ENCODE data around the gene CCND1. TPM values are rescaled to one million over a fixed set of nuclear protein-coding genes. Genes with fewer than 3 reads are reported as not detected.

CCND1 gene
- total and polyA plus RNA-seq, 2 donors, result 7.3 to 33.3 TPM

DNA sequence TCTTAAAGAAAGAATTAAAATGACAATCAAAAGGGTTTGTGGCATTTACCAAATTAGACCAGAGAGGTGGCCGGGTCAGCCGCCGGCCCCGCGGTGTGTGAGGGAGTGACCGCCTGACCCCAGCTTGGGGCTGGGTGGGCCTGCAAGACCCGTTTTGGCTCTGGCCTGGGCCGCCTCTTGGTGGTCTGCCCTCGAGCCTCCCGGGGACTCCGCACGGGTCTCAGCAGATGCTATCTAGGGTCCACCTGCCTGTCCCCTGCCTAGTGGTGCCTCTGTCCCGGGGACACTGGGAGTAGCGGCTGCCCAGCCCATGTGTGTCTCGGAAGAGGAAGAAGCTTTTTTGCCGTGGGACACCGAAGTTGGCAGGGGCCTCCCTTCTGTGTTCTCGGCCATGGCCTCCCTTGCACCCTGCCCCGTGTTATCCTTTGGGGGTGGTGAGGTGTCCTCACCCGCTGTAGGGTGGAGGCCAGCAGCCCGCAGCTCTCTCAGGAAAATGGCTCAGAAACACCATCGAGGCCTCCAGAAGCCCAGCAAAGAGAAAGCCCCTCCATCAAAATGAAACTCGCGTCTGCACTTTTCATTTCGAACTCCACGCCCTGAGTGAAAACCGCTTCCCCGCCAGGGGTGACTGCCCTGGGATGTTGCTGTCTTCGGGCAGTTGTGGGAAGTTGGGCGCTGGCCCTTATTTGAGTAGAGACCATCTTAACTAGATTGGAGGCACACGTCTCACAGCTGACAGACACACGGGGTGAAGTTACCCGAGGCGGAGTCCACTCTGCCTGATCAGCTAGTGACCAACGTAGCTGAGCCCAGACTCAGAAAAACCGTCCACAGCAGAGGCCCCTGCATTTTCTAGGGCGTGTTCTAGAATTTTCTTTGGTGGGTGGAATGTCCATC, 8.0 kb downstream of the CCND1 start:
- Histone ChIP-seq H3K27me3 (ENCODE audit: control insufficient read depth in 2 of 2, insufficient read depth in 1 of 2, low read length in 1 of 2) (peaks cover 4 to 12% of the 10 kb centered on the region in 2 donors), H3K36me3 (ENCODE audit: control insufficient read depth in 2 of 2, insufficient read depth in 2 of 2, low read length in 1 of 2) (no peaks in the 10 kb centered on the region), H3K27ac (ENCODE audit: low read depth in 1 of 2, low read length in 1 of 2) (no peak overlapping the region), H3K4me3 (ENCODE audit: low read length in 2 of 2) (no peak overlapping the region), H3K4me1 (ENCODE audit: control insufficient read depth in 2 of 2, insufficient read depth in 2 of 2, low read length in 2 of 2) (peaks cover 0 to 10% of the 10 kb centered on the region in 2 donors), H3K9me3 (ENCODE audit: control insufficient read depth in 2 of 2, insufficient read depth in 1 of 2, low read length in 1 of 2) (no peaks in the 10 kb centered on the region)
- no peak for DNase-seq (ENCODE audit: low read depth in 6 of 9, low spot score in 9 of 9)
- WGBS, result 96% methylated on average over 37 of the region's 37 CpGs

DNA sequence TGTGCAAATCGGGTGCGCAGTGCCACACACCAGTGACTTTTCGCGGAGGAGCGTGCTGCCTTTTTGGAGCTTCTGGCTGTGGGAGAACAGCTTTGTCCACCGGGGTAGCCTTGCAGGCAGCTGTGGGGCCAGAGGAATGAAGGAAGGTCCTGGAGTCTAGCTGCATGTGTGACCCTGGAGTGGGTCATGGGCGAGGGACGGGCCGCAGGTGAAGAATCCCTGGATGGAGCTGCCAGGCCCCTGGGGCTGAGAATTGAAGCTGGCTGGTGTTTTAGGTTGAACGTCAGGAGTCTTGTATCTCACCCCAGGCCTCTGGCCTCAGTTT, 8.6 kb downstream of the CCND1 start:
- DNase-seq (ENCODE audit: low read depth in 6 of 9, low spot score in 9 of 9), result no peak
- Histone ChIP-seq H3K4me3 (ENCODE audit: low read length in 2 of 2) (no peak overlapping the region), H3K4me1 (ENCODE audit: control insufficient read depth in 2 of 2, insufficient read depth in 2 of 2, low read length in 2 of 2) (peaks cover 0 to 8% of the 10 kb centered on the region in 2 donors), H3K27me3 (ENCODE audit: control insufficient read depth in 2 of 2, insufficient read depth in 1 of 2, low read length in 1 of 2) (peaks cover 0 to 6% of the 10 kb centered on the region in 2 donors), H3K27ac (ENCODE audit: low read depth in 1 of 2, low read length in 1 of 2) (no peak overlapping the region), H3K36me3 (ENCODE audit: control insufficient read depth in 2 of 2, insufficient read depth in 2 of 2, low read length in 1 of 2) (no peaks in the 10 kb centered on the region), H3K9me3 (ENCODE audit: control insufficient read depth in 2 of 2, insufficient read depth in 1 of 2, low read length in 1 of 2) (no peaks in the 10 kb centered on the region)
- WGBS, result 98% methylated on average over 10 of the region's 10 CpGs

DNA sequence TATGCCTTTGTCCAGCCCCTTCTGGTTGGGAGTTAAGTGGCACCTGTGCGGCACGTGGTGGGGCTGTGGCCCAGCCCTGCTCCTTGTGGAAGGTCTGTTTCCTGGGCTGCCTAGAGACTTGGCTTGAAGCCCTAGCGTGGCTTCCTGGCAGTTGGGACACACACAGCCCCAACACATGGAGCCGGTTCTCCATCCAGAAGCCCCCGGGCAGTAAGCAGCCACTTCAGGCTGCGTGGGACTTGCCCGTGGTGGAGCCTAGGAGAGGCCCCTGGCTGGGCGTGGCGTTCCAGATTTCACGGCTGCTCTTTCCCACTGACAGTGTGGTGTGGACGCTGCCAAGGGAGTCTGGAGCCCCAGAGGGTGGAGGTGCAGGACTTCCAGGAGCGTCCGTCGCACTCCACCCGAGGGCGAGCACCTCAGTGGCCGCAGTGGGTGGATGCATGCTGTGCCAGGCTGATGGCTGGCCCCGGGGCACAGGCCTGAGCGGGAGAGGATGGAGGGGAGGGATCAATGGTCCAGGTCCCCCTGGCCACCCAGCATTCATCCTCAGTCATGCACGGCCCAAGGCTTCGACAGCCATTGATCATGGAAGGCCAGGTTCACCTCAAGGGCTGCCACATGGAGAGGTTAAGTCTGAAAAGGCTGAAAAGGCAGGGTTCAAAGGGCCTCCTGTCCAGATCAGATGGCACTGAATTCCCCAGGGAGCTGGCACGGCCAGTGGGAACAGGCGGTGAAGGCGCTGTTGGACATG, 9.3 kb downstream of the CCND1 start:
- WGBS, result 76% methylated on average over 24 of the region's 24 CpGs
- peaks cover 0 to 6% of the 10 kb centered on the region in 2 donors for H3K27me3 ChIP-seq (ENCODE audit: control insufficient read depth in 2 of 2, insufficient read depth in 1 of 2, low read length in 1 of 2)
- H3K9me3 ChIP-seq (ENCODE audit: control insufficient read depth in 2 of 2, insufficient read depth in 1 of 2, low read length in 1 of 2), result no peaks in the 10 kb centered on the region
- no peak overlapping the region for H3K4me3 ChIP-seq (ENCODE audit: low read length in 2 of 2)
- H3K36me3 ChIP-seq (ENCODE audit: control insufficient read depth in 2 of 2, insufficient read depth in 2 of 2, low read length in 1 of 2), result no peaks in the 10 kb centered on the region
- H3K27ac ChIP-seq (ENCODE audit: low read depth in 1 of 2, low read length in 1 of 2), result no peak overlapping the region
- no peak for DNase-seq (ENCODE audit: low read depth in 6 of 9, low spot score in 9 of 9)
- peaks cover 0 to 8% of the 10 kb centered on the region in 2 donors for H3K4me1 ChIP-seq (ENCODE audit: control insufficient read depth in 2 of 2, insufficient read depth in 2 of 2, low read length in 2 of 2)

DNA sequence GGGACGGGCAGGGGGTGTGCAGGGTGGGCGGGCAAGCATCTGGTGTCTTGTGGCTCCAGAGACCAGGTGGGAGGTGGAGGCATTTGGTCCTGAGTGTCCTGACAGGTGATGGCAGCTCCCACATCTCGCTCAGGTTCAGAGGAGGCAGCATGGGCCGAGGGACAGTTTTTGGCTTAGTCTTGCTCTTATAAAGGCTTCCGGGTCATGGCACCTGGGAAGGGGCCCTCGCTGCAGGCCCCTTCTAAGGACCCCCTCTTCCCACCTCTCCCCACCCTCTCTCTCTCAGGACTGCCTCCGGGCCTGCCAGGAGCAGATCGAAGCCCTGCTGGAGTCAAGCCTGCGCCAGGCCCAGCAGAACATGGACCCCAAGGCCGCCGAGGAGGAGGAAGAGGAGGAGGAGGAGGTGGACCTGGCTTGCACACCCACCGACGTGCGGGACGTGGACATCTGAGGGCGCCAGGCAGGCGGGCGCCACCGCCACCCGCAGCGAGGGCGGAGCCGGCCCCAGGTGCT, 9.9 kb downstream of the CCND1 start:
- H3K27me3 ChIP-seq (ENCODE audit: control insufficient read depth in 2 of 2, insufficient read depth in 1 of 2, low read length in 1 of 2), result peaks cover 0 to 4% of the 10 kb centered on the region in 2 donors
- no peaks in the 10 kb centered on the region for H3K9me3 ChIP-seq (ENCODE audit: control insufficient read depth in 2 of 2, insufficient read depth in 1 of 2, low read length in 1 of 2)
- no peak for DNase-seq (ENCODE audit: low read depth in 6 of 9, low spot score in 9 of 9)
- WGBS, result 95% methylated on average over 23 of the region's 23 CpGs
- H3K4me3 ChIP-seq (ENCODE audit: low read length in 2 of 2), result no peak overlapping the region
- peaks cover 0 to 4% of the 10 kb centered on the region in 2 donors for H3K4me1 ChIP-seq (ENCODE audit: control insufficient read depth in 2 of 2, insufficient read depth in 2 of 2, low read length in 2 of 2)
- H3K36me3 ChIP-seq (ENCODE audit: control insufficient read depth in 2 of 2, insufficient read depth in 2 of 2, low read length in 1 of 2), result no peaks in the 10 kb centered on the region
- H3K27ac ChIP-seq (ENCODE audit: low read depth in 1 of 2, low read length in 1 of 2), result no peak overlapping the region

DNA sequence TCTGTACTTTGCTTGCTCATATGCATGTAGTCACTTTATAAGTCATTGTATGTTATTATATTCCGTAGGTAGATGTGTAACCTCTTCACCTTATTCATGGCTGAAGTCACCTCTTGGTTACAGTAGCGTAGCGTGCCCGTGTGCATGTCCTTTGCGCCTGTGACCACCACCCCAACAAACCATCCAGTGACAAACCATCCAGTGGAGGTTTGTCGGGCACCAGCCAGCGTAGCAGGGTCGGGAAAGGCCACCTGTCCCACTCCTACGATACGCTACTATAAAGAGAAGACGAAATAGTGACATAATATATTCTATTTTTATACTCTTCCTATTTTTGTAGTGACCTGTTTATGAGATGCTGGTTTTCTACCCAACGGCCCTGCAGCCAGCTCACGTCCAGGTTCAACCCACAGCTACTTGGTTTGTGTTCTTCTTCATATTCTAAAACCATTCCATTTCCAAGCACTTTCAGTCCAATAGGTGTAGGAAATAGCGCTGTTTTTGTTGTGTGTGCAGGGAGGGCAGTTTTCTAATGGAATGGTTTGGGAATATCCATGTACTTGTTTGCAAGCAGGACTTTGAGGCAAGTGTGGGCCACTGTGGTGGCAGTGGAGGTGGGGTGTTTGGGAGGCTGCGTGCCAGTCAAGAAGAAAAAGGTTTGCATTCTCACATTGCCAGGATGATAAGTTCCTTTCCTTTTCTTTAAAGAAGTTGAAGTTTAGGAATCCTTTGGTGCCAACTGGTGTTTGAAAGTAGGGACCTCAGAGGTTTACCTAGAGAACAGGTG, 11.1 kb downstream of the CCND1 start:
- H3K27ac ChIP-seq (ENCODE audit: low read depth in 1 of 2, low read length in 1 of 2), result no peak overlapping the region
- H3K4me3 ChIP-seq (ENCODE audit: low read length in 2 of 2), result no peak overlapping the region
- H3K27me3 ChIP-seq (ENCODE audit: control insufficient read depth in 2 of 2, insufficient read depth in 1 of 2, low read length in 1 of 2), result peaks cover 0 to 4% of the 10 kb centered on the region in 2 donors
- WGBS, result 97% methylated on average over 15 of the region's 15 CpGs
- no peaks in the 10 kb centered on the region for H3K36me3 ChIP-seq (ENCODE audit: control insufficient read depth in 2 of 2, insufficient read depth in 2 of 2, low read length in 1 of 2)
- peaks cover 0 to 5% of the 10 kb centered on the region in 2 donors for H3K4me1 ChIP-seq (ENCODE audit: control insufficient read depth in 2 of 2, insufficient read depth in 2 of 2, low read length in 2 of 2)
- H3K9me3 ChIP-seq (ENCODE audit: control insufficient read depth in 2 of 2, insufficient read depth in 1 of 2, low read length in 1 of 2), result no peaks in the 10 kb centered on the region
- DNase-seq (ENCODE audit: low read depth in 6 of 9, low spot score in 9 of 9), result no peak

DNA sequence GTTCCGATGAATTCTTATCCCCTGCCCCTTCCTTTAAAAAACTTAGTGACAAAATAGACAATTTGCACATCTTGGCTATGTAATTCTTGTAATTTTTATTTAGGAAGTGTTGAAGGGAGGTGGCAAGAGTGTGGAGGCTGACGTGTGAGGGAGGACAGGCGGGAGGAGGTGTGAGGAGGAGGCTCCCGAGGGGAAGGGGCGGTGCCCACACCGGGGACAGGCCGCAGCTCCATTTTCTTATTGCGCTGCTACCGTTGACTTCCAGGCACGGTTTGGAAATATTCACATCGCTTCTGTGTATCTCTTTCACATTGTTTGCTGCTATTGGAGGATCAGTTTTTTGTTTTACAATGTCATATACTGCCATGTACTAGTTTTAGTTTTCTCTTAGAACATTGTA, 12.0 kb downstream of the CCND1 start:
- Histone ChIP-seq H3K4me3 (ENCODE audit: low read length in 2 of 2) (no peak overlapping the region), H3K27me3 (ENCODE audit: control insufficient read depth in 2 of 2, insufficient read depth in 1 of 2, low read length in 1 of 2) (peaks cover 0 to under 1% of the 10 kb centered on the region in 2 donors), H3K9me3 (ENCODE audit: control insufficient read depth in 2 of 2, insufficient read depth in 1 of 2, low read length in 1 of 2) (no peaks in the 10 kb centered on the region), H3K27ac (ENCODE audit: low read depth in 1 of 2, low read length in 1 of 2) (no peak overlapping the region), H3K4me1 (ENCODE audit: control insufficient read depth in 2 of 2, insufficient read depth in 2 of 2, low read length in 2 of 2) (peaks cover 0 to 11% of the 10 kb centered on the region in 2 donors), H3K36me3 (ENCODE audit: control insufficient read depth in 2 of 2, insufficient read depth in 2 of 2, low read length in 1 of 2) (no peaks in the 10 kb centered on the region)
- DNase-seq (ENCODE audit: low read depth in 6 of 9, low spot score in 9 of 9), result no peak
- 92% methylated on average over 11 of the region's 11 CpGs for whole genome bisulfite sequencing

DNA sequence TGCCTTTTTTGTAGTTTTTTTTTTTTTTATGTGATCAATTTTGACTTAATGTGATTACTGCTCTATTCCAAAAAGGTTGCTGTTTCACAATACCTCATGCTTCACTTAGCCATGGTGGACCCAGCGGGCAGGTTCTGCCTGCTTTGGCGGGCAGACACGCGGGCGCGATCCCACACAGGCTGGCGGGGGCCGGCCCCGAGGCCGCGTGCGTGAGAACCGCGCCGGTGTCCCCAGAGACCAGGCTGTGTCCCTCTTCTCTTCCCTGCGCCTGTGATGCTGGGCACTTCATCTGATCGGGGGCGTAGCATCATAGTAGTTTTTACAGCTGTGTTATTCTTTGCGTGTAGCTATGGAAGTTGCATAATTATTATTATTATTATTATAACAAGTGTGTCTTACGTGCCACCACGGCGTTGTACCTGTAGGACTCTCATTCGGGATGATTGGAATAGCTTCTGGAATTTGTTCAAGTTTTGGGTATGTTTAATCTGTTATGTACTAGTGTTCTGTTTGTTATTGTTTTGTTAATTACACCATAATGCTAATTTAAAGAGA, 12.5 kb downstream of the CCND1 start:
- H3K4me3 ChIP-seq (ENCODE audit: low read length in 2 of 2), result no peak overlapping the region
- DNase-seq (ENCODE audit: low read depth in 6 of 9, low spot score in 9 of 9), result no peak
- H3K27me3 ChIP-seq (ENCODE audit: control insufficient read depth in 2 of 2, insufficient read depth in 1 of 2, low read length in 1 of 2), result no peaks in the 10 kb centered on the region

DNA sequence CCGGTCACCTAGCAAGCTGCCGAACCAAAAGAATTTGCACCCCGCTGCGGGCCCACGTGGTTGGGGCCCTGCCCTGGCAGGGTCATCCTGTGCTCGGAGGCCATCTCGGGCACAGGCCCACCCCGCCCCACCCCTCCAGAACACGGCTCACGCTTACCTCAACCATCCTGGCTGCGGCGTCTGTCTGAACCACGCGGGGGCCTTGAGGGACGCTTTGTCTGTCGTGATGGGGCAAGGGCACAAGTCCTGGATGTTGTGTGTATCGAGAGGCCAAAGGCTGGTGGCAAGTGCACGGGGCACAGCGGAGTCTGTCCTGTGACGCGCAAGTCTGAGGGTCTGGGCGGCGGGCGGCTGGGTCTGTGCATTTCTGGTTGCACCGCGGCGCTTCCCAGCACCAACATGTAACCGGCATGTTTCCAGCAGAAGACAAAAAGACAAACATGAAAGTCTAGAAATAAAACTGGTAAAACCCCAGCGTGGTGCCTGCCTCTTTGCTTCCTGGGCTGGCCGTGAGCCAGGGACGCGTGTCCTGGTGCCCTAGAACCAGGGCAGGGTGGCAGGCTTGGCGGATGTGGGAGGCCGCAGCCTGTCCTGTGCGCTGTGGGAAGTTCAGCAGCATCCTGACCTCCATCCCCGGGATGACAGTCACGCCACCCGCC, 13.2 kb downstream of the CCND1 start:
- peaks cover 0 to 15% of the 10 kb centered on the region in 2 donors for H3K4me1 ChIP-seq (ENCODE audit: control insufficient read depth in 2 of 2, insufficient read depth in 2 of 2, low read length in 2 of 2)
- H3K4me3 ChIP-seq (ENCODE audit: low read length in 2 of 2), result no peak overlapping the region
- no peaks in the 10 kb centered on the region for H3K27me3 ChIP-seq (ENCODE audit: control insufficient read depth in 2 of 2, insufficient read depth in 1 of 2, low read length in 1 of 2)
- no peaks in the 10 kb centered on the region for H3K9me3 ChIP-seq (ENCODE audit: control insufficient read depth in 2 of 2, insufficient read depth in 1 of 2, low read length in 1 of 2)
- no peak overlapping the region for H3K27ac ChIP-seq (ENCODE audit: low read depth in 1 of 2, low read length in 1 of 2)
- 95% methylated on average over 38 of the region's 38 CpGs for WGBS
- DNase-seq (ENCODE audit: low read depth in 6 of 9, low spot score in 9 of 9), result no peak
- no peaks in the 10 kb centered on the region for H3K36me3 ChIP-seq (ENCODE audit: control insufficient read depth in 2 of 2, insufficient read depth in 2 of 2, low read length in 1 of 2)

More for the DNA sequence above, 12.5 kb downstream of the CCND1 start:
- 97% methylated on average over 23 of the region's 23 CpGs for WGBS
- Histone ChIP-seq H3K36me3 (ENCODE audit: control insufficient read depth in 2 of 2, insufficient read depth in 2 of 2, low read length in 1 of 2) (no peaks in the 10 kb centered on the region), H3K4me1 (ENCODE audit: control insufficient read depth in 2 of 2, insufficient read depth in 2 of 2, low read length in 2 of 2) (peaks cover 0 to 13% of the 10 kb centered on the region in 2 donors), H3K27ac (ENCODE audit: low read depth in 1 of 2, low read length in 1 of 2) (no peak overlapping the region), H3K9me3 (ENCODE audit: control insufficient read depth in 2 of 2, insufficient read depth in 1 of 2, low read length in 1 of 2) (no peaks in the 10 kb centered on the region)
